Neural progenitor cell (in vitro differentiated cells): ENCODE data around the gene NF2. TPM values are rescaled to one million over a fixed set of nuclear protein-coding genes. Genes with fewer than 3 reads are reported as not detected.

Source experiments
- DNase-seq: peaks from one replicate; pipeline ENCODE4 v3.0.0-alpha.2; 2016; ENCODE audit warnings: low spot score
- H2AFZ ChIP-seq: fragments of 200-600 bp; sonication (generic); replicated peaks from 2 replicates; pipeline ENCODE4 v1.6.1; 2016; ENCODE audit warnings: antibody characterized with exemption
- H3F3A ChIP-seq: fragments of 200-600 bp; sonication (generic); 2 replicates; pipeline ENCODE4 v1.6.1; 2016; ENCODE audit warnings: antibody characterized with exemption, low read depth
- H3K27ac ChIP-seq: fragments of 200-600 bp; sonication (generic); 2 replicates; pipeline ENCODE4 v1.5.1; 2016; ENCODE audit warnings: mild to moderate bottlenecking
- H3K27me3 ChIP-seq: fragments of 200-600 bp; sonication (generic); 2 replicates; pipeline ENCODE4 v1.6.1; 2016; ENCODE audit warnings: mild to moderate bottlenecking, moderate library complexity
- H3K36me3 ChIP-seq: fragments of 200-600 bp; sonication (generic); 2 replicates; pipeline ENCODE4 v1.5.1; 2016
- H3K4me1 ChIP-seq: fragments of 200-600 bp; sonication (generic); 2 replicates; pipeline ENCODE4 v1.6.1; 2016; ENCODE audit warnings: mixed run types
- H3K4me2 ChIP-seq: fragments of 200-600 bp; sonication (generic); 2 replicates; pipeline ENCODE4 v1.6.1; 2016
- H3K4me3 ChIP-seq: fragments of 200-600 bp; sonication (generic); 2 replicates; pipeline ENCODE4 v1.5.1; 2016
- H3K79me2 ChIP-seq: fragments of 200-600 bp; sonication (generic); 2 replicates; pipeline ENCODE4 v1.6.1; 2016; ENCODE audit warnings: low read depth
- H3K9ac ChIP-seq: fragments of 200-600 bp; sonication (generic); 2 replicates; pipeline ENCODE4 v1.6.1; 2016
- H3K9me3 ChIP-seq: fragments of 200-600 bp; sonication (generic); 2 replicates; pipeline ENCODE4 v1.5.1; 2016; ENCODE audit warnings: low read depth
- H4K20me1 ChIP-seq: fragments of 200-600 bp; sonication (generic); 2 replicates; pipeline ENCODE4 v1.6.1; 2016; ENCODE audit warnings: low read depth
- H3K27ac Mint-ChIP-seq: 3 replicates; pipeline ENCODE4 v1.8.0; 2021; ENCODE audit warnings: mixed read lengths
- H3K27me3 Mint-ChIP-seq: 2 replicates; pipeline ENCODE4 v1.8.0; 2022; ENCODE audit warnings: low read depth, mild to moderate bottlenecking, inconsistent platforms, moderate library complexity, mixed read lengths; ENCODE audit not compliant: insufficient read depth
- H3K36me3 Mint-ChIP-seq: 3 replicates; pipeline ENCODE4 v1.8.0; 2021; ENCODE audit warnings: mixed read lengths
- H3K4me1 Mint-ChIP-seq: 3 replicates; pipeline ENCODE4 v1.8.0; 2021; ENCODE audit warnings: mixed read lengths
- H3K4me3 Mint-ChIP-seq: 3 replicates; pipeline ENCODE4 v1.8.0; 2021; ENCODE audit warnings: mild to moderate bottlenecking, moderate library complexity, mixed read lengths
- H3K9me3 Mint-ChIP-seq: 3 replicates; pipeline ENCODE4 v1.8.0; 2020; ENCODE audit warnings: mixed read lengths
- EZH2 ChIP-seq: fragments of 200-600 bp; sonication (generic); IDR thresholded peaks from 2 replicates; pipeline ENCODE4 v1.6.1; 2017; ENCODE audit warnings: antibody characterized with exemption, mild to moderate bottlenecking, moderate library complexity
- EZH2phosphoT487 ChIP-seq: fragments of 200-600 bp; sonication (generic); IDR thresholded peaks from 2 replicates; pipeline ENCODE4 v1.6.1; 2017; ENCODE audit warnings: antibody characterized with exemption
- total RNA-seq: library from RNA; depleted of rRNA; stranded (reverse); fragments of >200 nt; gene quantifications from 2 replicates; pipeline ENCODE4 v1.2.3, GENCODE V29; 2015; ENCODE audit warnings: low replicate concordance
- TF ChIP-seq, protein P1 (sequence below): fragments of 200-600 bp; sonication (generic); IDR thresholded peaks from 2 replicates; pipeline ENCODE4 v1.5.1; 2017; ENCODE audit warnings: antibody characterized with exemption, mild to moderate bottlenecking

The NF2 gene
- total RNA-seq, 1 donor from 2014 or later, result 18.7 TPM

DNA sequence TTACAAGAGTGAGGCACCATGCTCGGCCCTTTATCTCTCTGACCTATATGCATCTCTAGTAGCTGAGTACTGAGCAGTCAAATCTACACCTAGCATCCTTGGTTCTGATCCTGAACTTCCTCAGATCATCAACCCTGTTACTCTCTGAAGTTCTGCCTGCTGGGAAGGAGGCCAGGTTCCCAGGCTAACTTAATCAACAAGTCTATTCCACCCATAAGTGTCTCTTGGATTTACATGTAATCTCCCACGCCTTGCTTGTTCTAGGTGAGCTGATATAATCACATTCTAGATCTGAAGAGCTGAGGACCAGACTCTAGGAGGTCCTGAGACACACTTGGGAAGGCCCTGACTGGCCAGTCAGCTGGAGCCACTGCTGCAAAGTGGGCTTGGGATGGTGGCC lies 138.5 kb downstream of the NF2 start:
- Mint-ChIP-seq H3K36me3 (peaks cover 5% of the 10 kb centered on the region), H3K9me3 (no peaks in the 10 kb centered on the region), H3K27me3 (peaks cover 3% of the 10 kb centered on the region), H3K27ac (no peak overlapping the region), H3K4me1 (no peaks in the 10 kb centered on the region), H3K4me3 (no peak overlapping the region)
- H3K9me3 ChIP-seq, result no peaks in the 10 kb centered on the region
- H3K4me3 ChIP-seq, result no peak overlapping the region
- no peak overlapping the region for H2AFZ ChIP-seq
- no peaks in the 10 kb centered on the region for H4K20me1 ChIP-seq
- H3K9ac ChIP-seq, result no peak overlapping the region
- H3K27me3 ChIP-seq, result no peaks in the 10 kb centered on the region
- no peaks in the 10 kb centered on the region for H3K36me3 ChIP-seq
- TF ChIP-seq EZH2phosphoT487 (no peak), EZH2 (no peak)
- TF ChIP-seq, protein P1, sequence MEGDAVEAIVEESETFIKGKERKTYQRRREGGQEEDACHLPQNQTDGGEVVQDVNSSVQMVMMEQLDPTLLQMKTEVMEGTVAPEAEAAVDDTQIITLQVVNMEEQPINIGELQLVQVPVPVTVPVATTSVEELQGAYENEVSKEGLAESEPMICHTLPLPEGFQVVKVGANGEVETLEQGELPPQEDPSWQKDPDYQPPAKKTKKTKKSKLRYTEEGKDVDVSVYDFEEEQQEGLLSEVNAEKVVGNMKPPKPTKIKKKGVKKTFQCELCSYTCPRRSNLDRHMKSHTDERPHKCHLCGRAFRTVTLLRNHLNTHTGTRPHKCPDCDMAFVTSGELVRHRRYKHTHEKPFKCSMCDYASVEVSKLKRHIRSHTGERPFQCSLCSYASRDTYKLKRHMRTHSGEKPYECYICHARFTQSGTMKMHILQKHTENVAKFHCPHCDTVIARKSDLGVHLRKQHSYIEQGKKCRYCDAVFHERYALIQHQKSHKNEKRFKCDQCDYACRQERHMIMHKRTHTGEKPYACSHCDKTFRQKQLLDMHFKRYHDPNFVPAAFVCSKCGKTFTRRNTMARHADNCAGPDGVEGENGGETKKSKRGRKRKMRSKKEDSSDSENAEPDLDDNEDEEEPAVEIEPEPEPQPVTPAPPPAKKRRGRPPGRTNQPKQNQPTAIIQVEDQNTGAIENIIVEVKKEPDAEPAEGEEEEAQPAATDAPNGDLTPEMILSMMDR, result no peak
- DNase-seq, result no peak
- H3K27ac ChIP-seq, result no peak overlapping the region
- no peaks in the 10 kb centered on the region for H3K79me2 ChIP-seq
- no peaks in the 10 kb centered on the region for H3F3A ChIP-seq
- H3K4me1 ChIP-seq, result no peaks in the 10 kb centered on the region
- no peak overlapping the region for H3K4me2 ChIP-seq

- Histone ChIP-seq H3F3A (no peaks in the 10 kb centered on the region), H3K27me3 (no peaks in the 10 kb centered on the region), H3K9ac (no peak overlapping the region), H3K4me2 (no peak overlapping the region), H3K27ac (no peak overlapping the region), H2AFZ (no peak overlapping the region), H4K20me1 (no peaks in the 10 kb centered on the region), H3K9me3 (no peaks in the 10 kb centered on the region), H3K4me1 (no peaks in the 10 kb centered on the region), H3K4me3 (no peak overlapping the region), H3K36me3 (no peaks in the 10 kb centered on the region), H3K79me2 (no peaks in the 10 kb centered on the region)
- H3K36me3 Mint-ChIP-seq, result peaks cover 6% of the 10 kb centered on the region
- no peak overlapping the region for H3K4me3 Mint-ChIP-seq
- H3K9me3 Mint-ChIP-seq, result no peaks in the 10 kb centered on the region
- no peak for TF ChIP-seq EZH2
- TF ChIP-seq, protein P1, result no peak
- TF ChIP-seq EZH2phosphoT487, result no peak
- no peak overlapping the region for H3K27ac Mint-ChIP-seq
- peaks cover 3% of the 10 kb centered on the region for H3K27me3 Mint-ChIP-seq
- no peak for DNase-seq
- H3K4me1 Mint-ChIP-seq, result no peaks in the 10 kb centered on the region
These were observed 138.9 kb downstream of the NF2 start for GRCh38 chr22:29742326-29742725.

DNA sequence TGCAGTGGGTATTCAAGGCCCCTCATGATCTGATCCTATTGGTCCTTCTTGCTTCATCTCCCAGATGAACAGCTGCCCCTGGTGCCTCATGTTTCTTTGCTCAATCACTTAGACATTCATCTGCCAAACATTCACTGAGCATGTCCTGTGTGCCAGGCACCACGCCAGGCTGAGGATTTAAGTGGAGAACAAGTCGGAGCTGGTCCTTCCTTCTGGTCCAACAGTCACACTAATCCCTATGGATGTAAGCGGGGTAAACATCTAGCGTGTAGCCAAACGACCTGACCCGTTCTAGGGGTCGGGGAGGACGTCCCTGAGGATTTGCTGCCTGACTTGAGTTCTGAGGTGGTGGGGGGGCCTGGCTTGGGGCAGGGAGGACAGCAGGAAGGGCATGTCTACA lies 141.5 kb downstream of the NF2 start:
- no peaks in the 10 kb centered on the region for H3K4me1 ChIP-seq
- Mint-ChIP-seq H3K27me3 (peaks cover 5% of the 10 kb centered on the region), H3K27ac (peak overlapping the region; percentile 15), H3K4me1 (no peaks in the 10 kb centered on the region), H3K9me3 (no peaks in the 10 kb centered on the region), H3K36me3 (peaks cover 14% of the 10 kb centered on the region), H3K4me3 (no peak overlapping the region)
- H3K27me3 ChIP-seq, result no peaks in the 10 kb centered on the region
- H3K4me3 ChIP-seq, result no peak overlapping the region
- no peak overlapping the region for H3K27ac ChIP-seq
- no peaks in the 10 kb centered on the region for H3F3A ChIP-seq
- no peaks in the 10 kb centered on the region for H3K9me3 ChIP-seq
- H3K9ac ChIP-seq, result no peak overlapping the region
- no peak overlapping the region for H3K4me2 ChIP-seq
- H3K79me2 ChIP-seq, result no peaks in the 10 kb centered on the region
- no peak overlapping the region for H2AFZ ChIP-seq
- H3K36me3 ChIP-seq, result no peaks in the 10 kb centered on the region
- DNase-seq, result no peak
- TF ChIP-seq EZH2 (no peak), EZH2phosphoT487 (no peak)
- TF ChIP-seq, protein P1, result no peak
- H4K20me1 ChIP-seq, result no peaks in the 10 kb centered on the region
